NB4 (cell line): ENCODE measurements around the gene GPR26.

Experiments
- DNase-seq: peaks from one replicate; pipeline ENCODE4 v3.0.0; 2010; ENCODE audit warnings: low read depth
- H3K4me3 ChIP-seq: one replicate; pipeline ENCODE4 v1.5.1; 2011; ENCODE audit warnings: mild to moderate bottlenecking, low read depth, low read length, moderate library complexity
- CTCF ChIP-seq: IDR thresholded peaks from one replicate; pipeline ENCODE4 v1.5.1; 2012; ENCODE audit warnings: low read depth, low read length
- MYC ChIP-seq: IDR thresholded peaks from 2 replicates; pipeline ENCODE4 v1.6.1; 2011; ENCODE audit warnings: low read depth, low read length
- POLR2A ChIP-seq: IDR thresholded peaks from 2 replicates; pipeline ENCODE4 v1.6.1; 2011; ENCODE audit warnings: mild to moderate bottlenecking; ENCODE audit not compliant: insufficient read length; ENCODE audit errors: extremely low read depth
- TF ChIP-seq, protein P1 (sequence below): IDR thresholded peaks from 2 replicates; pipeline ENCODE4 v1.6.1; 2011; ENCODE audit warnings: low read depth, low read length

The GPR26 gene

DNA sequence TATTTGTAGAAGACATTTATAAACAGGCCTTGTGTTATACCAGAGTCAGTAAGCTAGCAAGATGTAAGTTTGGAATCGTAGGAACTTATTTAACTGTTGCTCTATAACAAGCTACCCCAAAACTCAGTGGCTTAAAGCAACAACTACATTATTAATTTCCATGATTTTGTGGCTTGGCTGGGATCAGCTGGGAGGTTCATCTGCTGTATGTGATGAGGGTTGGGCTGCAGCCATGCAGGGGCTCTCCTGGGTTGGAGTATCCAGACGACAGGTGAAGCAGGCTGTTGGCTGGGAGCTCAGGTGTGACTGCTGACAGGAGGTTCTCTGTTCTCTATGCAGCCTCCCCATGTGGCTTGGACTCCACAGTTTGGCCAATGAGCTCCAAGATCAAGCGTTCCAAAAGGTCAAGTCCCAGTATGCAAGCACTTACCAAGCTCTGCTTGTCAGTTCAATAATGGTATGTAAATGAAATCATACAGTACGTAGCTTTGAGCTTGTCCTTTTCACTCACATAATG, 52.4 kb downstream of the GPR26 start:
- H3K4me3 ChIP-seq: no peak overlapping the region
- TF ChIP-seq POLR2A (no peak), MYC (no peak), CTCF (no peak)
- TF ChIP-seq, protein P1, sequence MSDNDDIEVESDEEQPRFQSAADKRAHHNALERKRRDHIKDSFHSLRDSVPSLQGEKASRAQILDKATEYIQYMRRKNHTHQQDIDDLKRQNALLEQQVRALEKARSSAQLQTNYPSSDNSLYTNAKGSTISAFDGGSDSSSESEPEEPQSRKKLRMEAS: no peak
- DNase-seq: no peak

DNA sequence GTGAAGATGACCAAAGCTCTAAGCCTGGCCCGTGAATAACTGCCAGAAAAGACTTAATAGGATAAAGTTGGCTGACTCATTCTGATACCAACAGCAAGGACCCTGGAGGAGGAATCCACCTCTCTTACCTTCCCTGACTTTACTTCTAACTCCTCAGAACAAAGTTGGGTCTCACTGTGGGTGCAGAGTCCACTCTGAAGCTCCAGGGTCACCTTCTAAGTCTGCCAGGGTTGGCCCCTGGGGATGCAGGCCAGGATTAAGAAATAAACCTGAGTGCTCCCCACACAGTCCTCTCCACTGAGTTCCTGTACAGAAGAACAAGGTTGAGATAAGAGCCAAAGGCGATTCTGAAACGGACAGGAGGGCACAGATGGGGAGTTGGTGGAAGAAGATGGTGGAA, 54.4 kb downstream of the GPR26 start:
- TF ChIP-seq MYC: no peak
- no peak for TF ChIP-seq POLR2A
- no peak for TF ChIP-seq CTCF
- TF ChIP-seq, protein P1: no peak
- H3K4me3 ChIP-seq: no peak overlapping the region
- DNase-seq: no peak

- TF ChIP-seq, protein P1: no peak
- no peak for TF ChIP-seq POLR2A
- TF ChIP-seq MYC: no peak
- no peak for TF ChIP-seq CTCF
- no peak for DNase-seq
- no peak overlapping the region for H3K4me3 ChIP-seq
These were observed 55.4 kb downstream of the GPR26 start for GRCh38 chr10:123721441-123722049.

DNA sequence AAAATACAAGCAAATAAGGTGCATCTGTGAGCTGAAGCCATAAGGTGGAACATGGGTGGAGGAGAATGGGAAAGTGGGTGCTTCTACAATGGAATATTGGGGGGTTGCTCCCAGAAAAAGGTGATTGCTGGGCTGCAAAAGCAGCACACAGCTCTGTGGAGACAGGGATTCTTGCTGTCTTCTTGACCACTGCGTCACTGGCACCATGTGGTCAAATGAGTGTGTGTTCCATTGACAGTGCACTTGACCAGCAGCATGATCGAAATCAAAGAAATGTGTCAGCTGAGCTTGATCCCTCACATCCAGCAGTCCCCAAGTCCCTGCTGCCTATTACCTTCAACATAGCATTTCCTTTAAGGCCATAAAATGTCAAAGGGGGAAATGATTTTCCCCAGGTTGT, 56.2 kb downstream of the GPR26 start:
- no peak for TF ChIP-seq POLR2A
- TF ChIP-seq, protein P1: no peak
- no peak for TF ChIP-seq MYC
- no peak for TF ChIP-seq CTCF
- H3K4me3 ChIP-seq: no peak overlapping the region
- DNase-seq: no peak

GRCh38 chr10:123724747-123725146, 58.6 kb downstream of the GPR26 start:
- TF ChIP-seq MYC (no peak), CTCF (no peak), POLR2A (no peak)
- TF ChIP-seq, protein P1: no peak

More at GRCh38 chr10:123724747-123725146, 58.6 kb downstream of the GPR26 start:
- no peak for DNase-seq
- H3K4me3 ChIP-seq: no peak overlapping the region
